Liver (tissue), 9 donors: Measurements from ENCODE around the gene ZNF536. TPM values are rescaled to one million over a fixed set of nuclear protein-coding genes. Genes with fewer than 3 reads are reported as not detected.

ENCODE experiments used
- DNase-seq: peaks from one replicate; pipeline ENCODE4 v3.0.0-alpha.2; 2017; ENCODE audit warnings: low spot score
- H3K27ac ChIP-seq, 2 donors: one replicate each; pipeline ENCODE4 v1.7.0; 2013; ENCODE audit warnings: inconsistent platforms in 2 of 2, low read length in 2 of 2, control low read depth in 1 of 2, low read depth in 1 of 2, mild to moderate bottlenecking in 1 of 2
- H3K27me3 ChIP-seq, 4 donors: one replicate each; pipeline versions ENCODE4 v1.6.1 to v1.7.0; 2013; ENCODE audit warnings: low read length in 3 of 4, inconsistent platforms in 1 of 4, mild to moderate bottlenecking in 1 of 4, moderate library complexity in 1 of 4; ENCODE audit not compliant: control insufficient read depth in 4 of 4, insufficient read depth in 4 of 4
- H3K36me3 ChIP-seq, 4 donors: one replicate each; pipeline versions ENCODE4 v1.6.1 to v1.7.0; 2013; ENCODE audit warnings: low read length in 3 of 4, mild to moderate bottlenecking in 3 of 4, low read depth in 1 of 4, moderate library complexity in 1 of 4; ENCODE audit not compliant: control insufficient read depth in 4 of 4, insufficient read depth in 3 of 4
- H3K4me1 ChIP-seq, 4 donors: one replicate each; pipeline versions ENCODE4 v1.6.1 to v1.7.0; 2013; ENCODE audit warnings: low read length in 3 of 4, mild to moderate bottlenecking in 3 of 4, moderate library complexity in 1 of 4; ENCODE audit not compliant: control insufficient read depth in 4 of 4, insufficient read depth in 4 of 4
- H3K4me3 ChIP-seq, 3 donors: one replicate each; pipeline versions ENCODE4 v1.6.1 to v1.7.0; 2013; ENCODE audit warnings: low read length in 3 of 3, control low read depth in 1 of 3, low read depth in 1 of 3, mild to moderate bottlenecking in 1 of 3
- H3K9ac ChIP-seq, 2 donors: one replicate each; pipeline ENCODE4 v1.7.0; 2013; ENCODE audit warnings: low read length in 2 of 2, mild to moderate bottlenecking in 2 of 2, moderate library complexity in 2 of 2, control low read depth in 1 of 2, low read depth in 1 of 2
- H3K9me3 ChIP-seq, 4 donors: one replicate each; pipeline versions ENCODE4 v1.6.1 to v1.7.0; 2013; ENCODE audit warnings: low read length in 3 of 4; ENCODE audit not compliant: control insufficient read depth in 4 of 4
- ATF3 ChIP-seq: IDR thresholded peaks from 2 replicates; pipeline ENCODE4 v1.6.1; 2016; ENCODE audit warnings: antibody characterized with exemption
- CTCF ChIP-seq: fragments of 150-350 bp; IDR thresholded peaks from 2 replicates; pipeline ENCODE4 v1.5.1; 2017; ENCODE audit warnings: improper control_type of control experiment, low read depth, low read length; ENCODE audit not compliant: missing input control
- EGR1 ChIP-seq, 2 donors: IDR thresholded peaks; 2 replicates each; pipeline ENCODE4 v1.6.1; 2016 to 2018; ENCODE audit warnings: antibody characterized with exemption in 2 of 2, low read depth in 2 of 2
- FOXA2 ChIP-seq: IDR thresholded peaks from 2 replicates; pipeline ENCODE4 v1.6.1; 2016; ENCODE audit warnings: antibody characterized with exemption
- GABPA ChIP-seq, 2 donors: IDR thresholded peaks in 1 of 2; conservative IDR thresholded peaks in 1 of 2; 2 replicates each; pipeline ENCODE4 v1.6.1; 2016; ENCODE audit warnings: antibody characterized with exemption in 2 of 2, mild to moderate bottlenecking in 1 of 2, moderate library complexity in 1 of 2
- HNF4A ChIP-seq, 2 donors: conservative IDR thresholded peaks; 2 replicates each; pipeline ENCODE4 v1.6.1; 2016; ENCODE audit warnings: antibody characterized with exemption in 2 of 2, mild to moderate bottlenecking in 2 of 2
- HNF4G ChIP-seq: IDR thresholded peaks from 2 replicates; pipeline ENCODE4 v1.6.1; 2016; ENCODE audit warnings: antibody characterized with exemption
- JUND ChIP-seq, 2 donors: IDR thresholded peaks; 2 replicates each; pipeline ENCODE4 v1.6.1; 2016; ENCODE audit warnings: antibody characterized with exemption in 2 of 2
- MAX ChIP-seq: IDR thresholded peaks from 2 replicates; pipeline ENCODE4 v1.6.1; 2016; ENCODE audit warnings: antibody characterized with exemption
- NR2F2 ChIP-seq: IDR thresholded peaks from 2 replicates; pipeline ENCODE4 v1.6.1; 2016; ENCODE audit warnings: antibody characterized with exemption
- RAD21 ChIP-seq, 2 donors: IDR thresholded peaks; 2 replicates each; pipeline ENCODE4 v1.6.1; 2016; ENCODE audit warnings: antibody characterized with exemption in 2 of 2, mild to moderate bottlenecking in 2 of 2
- REST ChIP-seq: IDR thresholded peaks from 2 replicates; pipeline ENCODE4 v1.6.1; 2016; ENCODE audit warnings: antibody characterized with exemption, mild to moderate bottlenecking
- RXRA ChIP-seq, 2 donors: IDR thresholded peaks; 2 replicates each; pipeline ENCODE4 v1.6.1; 2017 to 2018; ENCODE audit warnings: antibody characterized with exemption in 2 of 2, mild to moderate bottlenecking in 1 of 2
- SP1 ChIP-seq: IDR thresholded peaks from 2 replicates; pipeline ENCODE4 v1.6.1; 2018; ENCODE audit warnings: antibody characterized with exemption, mild to moderate bottlenecking
- TAF1 ChIP-seq: conservative IDR thresholded peaks from 2 replicates; pipeline ENCODE4 v1.6.1; 2016; ENCODE audit warnings: antibody characterized with exemption, mild to moderate bottlenecking
- YY1 ChIP-seq: IDR thresholded peaks from 2 replicates; pipeline ENCODE4 v1.6.1; 2016; ENCODE audit warnings: antibody characterized with exemption, mild to moderate bottlenecking
- ZBTB33 ChIP-seq: IDR thresholded peaks from 2 replicates; pipeline ENCODE4 v1.6.1; 2016; ENCODE audit warnings: antibody characterized with exemption
- WGBS: extraction: QIAGEN DNeasy Blood & Tissue Kit; methylation state at CpG from one replicate; pipeline ENCODE4 v1.1.7; 2013; 5-methylcytosine and 5-hydroxymethylcytosine counted together
- polyA plus RNA-seq, 2 donors: library from polyadenylated mRNA; stranded (reverse) in 1 of 2; unstranded in 1 of 2; fragments of 200-250 nt in 1 of 2; fragments of >200 nt in 1 of 2; fragmentation: Nextera tagmentation in 1 of 2; extraction: Ambion mirVana in 1 of 2; gene quantifications; one replicate each; pipeline versions ENCODE4 v1.2.1 to v1.2.3, GENCODE V29; 2013 to 2015
- total RNA-seq, 2 donors: library from RNA; depleted of rRNA; stranded (reverse); fragments of >200 nt; gene quantifications; one replicate each; pipeline ENCODE4 v1.2.3, GENCODE V29; 2014
- donor health status: healthy.
- donor health status: healthy.
- donor health status: healthy.
- donor health status: healthy.
- donor health status: healthy.

The ZNF536 gene
- total and polyA plus RNA-seq, 4 donors = 0.02 to 0.17 (median 0.08) TPM

GRCh38 chr19:30566681-30567420 is 194.7 kb downstream of the ZNF536 start (continued):
- TF ChIP-seq ZBTB33 (no peak), RXRA (IDR thresholded peaks at IDR 0.05) (no peak), HNF4A (conservative IDR thresholded peaks at IDR 0.05) (no peak), ATF3 (no peak)

GRCh38 chr19:30567536-30568232 is 195.5 kb downstream of the ZNF536 start:
- no peak overlapping the region for H3K27ac ChIP-seq
- H3K9me3 ChIP-seq = no peaks in the 10 kb centered on the region
- H3K4me1 ChIP-seq = no peaks in the 10 kb centered on the region
- no peaks in the 10 kb centered on the region for H3K36me3 ChIP-seq
- no peak for DNase-seq
- no peak overlapping the region for H3K4me3 ChIP-seq
- 67% methylated on average over 15 of the region's 15 CpGs for WGBS
- TF ChIP-seq SP1 (no peak), EGR1 (IDR thresholded peaks at IDR 0.05; ENCODE audit: low read depth in 2 of 2) (no peak), RAD21 (IDR thresholded peaks at IDR 0.05) (no peak), HNF4A (conservative IDR thresholded peaks at IDR 0.05) (no peak), YY1 (no peak), FOXA2 (no peak), HNF4G (no peak), CTCF (no peak), TAF1 (no peak), JUND (IDR thresholded peaks at IDR 0.05) (no peak), RXRA (IDR thresholded peaks at IDR 0.05) (no peak), GABPA (IDR thresholded peaks at IDR 0.05 in 1 of 2, conservative IDR thresholded peaks at IDR 0.05 in 1 of 2) (no peak)
- H3K27me3 ChIP-seq = peaks cover 0 to 2% (median 0%) of the 10 kb centered on the region in 4 donors
- no peak overlapping the region for H3K9ac ChIP-seq

GRCh38 chr19:30570194-30570593 is 198.0 kb downstream of the ZNF536 start:
- WGBS = 80% methylated on average over 14 of the region's 14 CpGs
- Histone ChIP-seq H3K9me3 (no peaks in the 10 kb centered on the region), H3K36me3 (no peaks in the 10 kb centered on the region), H3K4me3 (no peak overlapping the region), H3K27me3 (peaks cover 0 to 2% (median 0%) of the 10 kb centered on the region in 4 donors), H3K27ac (no peak overlapping the region), H3K4me1 (no peaks in the 10 kb centered on the region), H3K9ac (no peak overlapping the region)
- TF ChIP-seq HNF4G (no peak), EGR1 (IDR thresholded peaks at IDR 0.05; ENCODE audit: low read depth in 2 of 2) (no peak), MAX (no peak), CTCF (no peak), REST (no peak), RXRA (IDR thresholded peaks at IDR 0.05) (no peak), ATF3 (no peak), NR2F2 (no peak), HNF4A (conservative IDR thresholded peaks at IDR 0.05) (no peak), RAD21 (IDR thresholded peaks at IDR 0.05) (no peak), SP1 (no peak)
- no peak for DNase-seq
